ENCODE results near the gene ZNF283.

The ZNF283 gene

DNA sequence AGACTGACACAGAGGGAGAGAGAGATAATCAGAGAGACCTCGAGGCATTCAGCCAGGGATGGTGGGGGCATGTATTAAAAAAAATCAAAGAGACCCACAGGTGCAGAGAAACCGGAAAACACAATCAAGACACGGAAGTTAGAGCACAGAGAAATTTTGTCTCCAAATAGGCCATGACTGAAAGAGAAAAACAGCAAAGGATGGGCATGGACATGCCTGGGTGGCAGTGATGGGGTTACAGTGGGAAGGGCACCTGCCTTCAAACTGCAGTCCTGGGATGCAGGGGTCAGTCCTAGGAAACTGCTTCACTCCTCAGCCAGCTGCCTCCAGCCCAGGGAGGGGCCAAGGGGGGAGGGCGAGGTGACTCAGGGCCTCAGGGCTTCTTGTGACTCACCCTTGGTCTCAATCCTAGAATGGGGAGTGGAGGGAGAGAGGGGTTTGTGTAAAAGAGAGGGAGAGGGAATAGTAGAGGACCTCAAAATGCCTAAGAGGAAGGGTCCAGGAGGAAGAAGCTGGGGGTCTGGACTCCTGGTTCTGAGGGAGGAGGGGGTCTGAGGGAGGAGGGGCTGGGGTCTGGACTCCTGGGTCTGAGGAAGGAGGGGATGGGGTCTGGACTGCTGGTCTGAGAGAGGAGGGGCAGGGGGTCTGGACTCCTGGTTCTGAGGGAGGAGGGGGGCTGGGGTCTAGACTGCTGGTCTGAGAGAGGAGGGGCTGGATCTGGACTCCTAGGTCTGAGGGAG is 42.7 kb upstream of the ZNF283 start (continued):
- TF ChIP-seq GLIS2 (tag by site-specific recombination; IDR thresholded peaks at IDR 0.05) (peak; percentile 82), PATZ1 (tag by site-specific recombination; IDR thresholded peaks at IDR 0.05) (peak; percentile 95), ZNF48 (tag by site-specific recombination; IDR thresholded peaks at IDR 0.05) (no peak), ZIC2 (tag by site-specific recombination; IDR thresholded peaks at IDR 0.05) (0 out of 2 replicates have a peak, but pooled peaks have one; percentile 28), ZNF202 (tag by site-specific recombination; IDR thresholded peaks at IDR 0.05; ENCODE audit: borderline replicate concordance) (no peak), SP3 (tag by site-specific recombination; IDR thresholded peaks at IDR 0.05) (0 out of 2 replicates have a peak, but pooled peaks have one; percentile 33), ZNF169 (tag by site-specific recombination; IDR thresholded peaks at IDR 0.05) (no peak), ZNF548 (tag by site-specific recombination; IDR thresholded peaks at IDR 0.05) (no peak), ZNF391 (tag by site-specific recombination; IDR thresholded peaks at IDR 0.05; ENCODE audit: borderline replicate concordance, low read depth) (0 out of 2 replicates have a peak, but pooled peaks have one; percentile 13), ZNF175 (tag by site-specific recombination; IDR thresholded peaks at IDR 0.05) (no peak), ZNF670 (tag by site-specific recombination; IDR thresholded peaks at IDR 0.05; ENCODE audit: low read depth) (no peak), ZNF488 (tag by site-specific recombination; IDR thresholded peaks at IDR 0.05) (0 out of 2 replicates have a peak, but pooled peaks have one; percentile 4), BCL11B (tag by site-specific recombination; IDR thresholded peaks at IDR 0.05; ENCODE audit: low read depth) (no peak), ZNF626 (tag by site-specific recombination; IDR thresholded peaks at IDR 0.05) (no peak), ZNF133 (tag by site-specific recombination; IDR thresholded peaks at IDR 0.05) (no peak), ZNF792 (tag by site-specific recombination; IDR thresholded peaks at IDR 0.05) (0 out of 2 replicates have a peak, but pooled peaks have one; percentile 35), GLI2 (tag by site-specific recombination; IDR thresholded peaks at IDR 0.05; ENCODE audit: borderline replicate concordance, low read depth) (no peak), KLF7 (tag by site-specific recombination; IDR thresholded peaks at IDR 0.05; ENCODE audit: borderline replicate concordance) (no peak)
- TF ChIP-seq, protein P1, sequence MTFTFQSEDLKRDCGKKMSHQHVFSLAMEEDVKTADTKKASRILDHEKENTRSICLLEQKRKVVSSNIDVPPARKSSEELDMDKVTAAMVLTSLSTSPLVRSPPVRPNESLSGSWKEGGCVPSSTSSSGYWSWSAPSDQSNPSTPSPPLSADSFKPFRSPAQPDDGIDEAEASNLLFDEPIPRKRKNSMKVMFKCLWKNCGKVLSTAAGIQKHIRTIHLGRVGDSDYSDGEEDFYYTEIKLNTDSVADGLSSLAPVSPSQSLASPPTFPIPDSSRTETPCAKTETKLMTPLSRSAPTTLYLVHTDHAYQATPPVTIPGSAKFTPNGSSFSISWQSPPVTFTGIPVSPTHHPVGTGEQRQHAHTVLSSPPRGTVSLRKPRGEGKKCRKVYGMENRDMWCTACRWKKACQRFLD (tag by site-specific recombination; IDR thresholded peaks at IDR 0.05), result no peak

- Histone ChIP-seq H3K4me1 (ENCODE audit: control insufficient read depth, insufficient read depth, low read length) (no peaks in the 10 kb centered on the region; the same call in 1 of the 2 replicates), H3K9me3 (ENCODE audit: control insufficient read depth, insufficient read depth, low read depth, low read length) (no peaks in the 10 kb centered on the region; the same call in 1 of the 2 replicates), H3K4me3 (ENCODE audit: low read depth, low read length) (no peak overlapping the region), H3K27ac (ENCODE audit: extremely low read depth, low read depth, low read length) (no peak overlapping the region), H3K36me3 (ENCODE audit: control insufficient read depth in 2 of 2, insufficient read depth in 1 of 2, low read length in 2 of 2) (no peaks in the 10 kb centered on the region; a peak in 1 of 3 replicates)
- CTCF ChIA-PET, result interaction anchor here (0.6 to 15.3 kb wide), 30 partner anchors 8 to 561 kb away, joined by 3 to 213 read pairs (median 4); partner anchors contain the start of genes IRGC and SMG9
- POLR2A ChIA-PET, result interaction anchor here (1.0 to 1.9 kb wide), 3 partner anchors 14 to 40 kb away, joined by 3 to 10 read pairs (median 6); partner anchors contain the start of gene SMG9
- TF ChIP-seq ZNF521 (tag by site-specific recombination; IDR thresholded peaks at IDR 0.05) (no peak), ZNF624 (tag by site-specific recombination; IDR thresholded peaks at IDR 0.05) (0 out of 2 replicates have a peak, but pooled peaks have one; percentile 29), ZNF221 (tag by site-specific recombination; IDR thresholded peaks at IDR 0.05; ENCODE audit: borderline replicate concordance) (no peak), ZNF302 (tag by site-specific recombination; IDR thresholded peaks at IDR 0.05; ENCODE audit: low read depth) (no peak), SP7 (tag by site-specific recombination; IDR thresholded peaks at IDR 0.05) (peak; percentile 85), SP2 (tag by site-specific recombination; IDR thresholded peaks at IDR 0.05) (no peak), ZNF561 (tag by site-specific recombination; IDR thresholded peaks at IDR 0.05; ENCODE audit: borderline replicate concordance) (no peak)
- TF ChIP-seq, protein P2, sequence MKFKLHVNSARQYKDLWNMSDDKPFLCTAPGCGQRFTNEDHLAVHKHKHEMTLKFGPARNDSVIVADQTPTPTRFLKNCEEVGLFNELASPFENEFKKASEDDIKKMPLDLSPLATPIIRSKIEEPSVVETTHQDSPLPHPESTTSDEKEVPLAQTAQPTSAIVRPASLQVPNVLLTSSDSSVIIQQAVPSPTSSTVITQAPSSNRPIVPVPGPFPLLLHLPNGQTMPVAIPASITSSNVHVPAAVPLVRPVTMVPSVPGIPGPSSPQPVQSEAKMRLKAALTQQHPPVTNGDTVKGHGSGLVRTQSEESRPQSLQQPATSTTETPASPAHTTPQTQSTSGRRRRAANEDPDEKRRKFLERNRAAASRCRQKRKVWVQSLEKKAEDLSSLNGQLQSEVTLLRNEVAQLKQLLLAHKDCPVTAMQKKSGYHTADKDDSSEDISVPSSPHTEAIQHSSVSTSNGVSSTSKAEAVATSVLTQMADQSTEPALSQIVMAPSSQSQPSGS (tag by site-specific recombination; IDR thresholded peaks at IDR 0.05; ENCODE audit: low read depth), result no peak
- TF ChIP-seq, protein P3, sequence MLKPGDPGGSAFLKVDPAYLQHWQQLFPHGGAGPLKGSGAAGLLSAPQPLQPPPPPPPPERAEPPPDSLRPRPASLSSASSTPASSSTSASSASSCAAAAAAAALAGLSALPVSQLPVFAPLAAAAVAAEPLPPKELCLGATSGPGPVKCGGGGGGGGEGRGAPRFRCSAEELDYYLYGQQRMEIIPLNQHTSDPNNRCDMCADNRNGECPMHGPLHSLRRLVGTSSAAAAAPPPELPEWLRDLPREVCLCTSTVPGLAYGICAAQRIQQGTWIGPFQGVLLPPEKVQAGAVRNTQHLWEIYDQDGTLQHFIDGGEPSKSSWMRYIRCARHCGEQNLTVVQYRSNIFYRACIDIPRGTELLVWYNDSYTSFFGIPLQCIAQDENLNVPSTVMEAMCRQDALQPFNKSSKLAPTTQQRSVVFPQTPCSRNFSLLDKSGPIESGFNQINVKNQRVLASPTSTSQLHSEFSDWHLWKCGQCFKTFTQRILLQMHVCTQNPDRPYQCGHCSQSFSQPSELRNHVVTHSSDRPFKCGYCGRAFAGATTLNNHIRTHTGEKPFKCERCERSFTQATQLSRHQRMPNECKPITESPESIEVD (tag by site-specific recombination; IDR thresholded peaks at IDR 0.05), result no peak
Observed at GRCh38 chr19:43784981-43785808, 41.9 kb upstream of the ZNF283 start.

All from HEK293 (cell line).